Gastrocnemius medialis (tissue), 4 donors: Measurements from ENCODE around the gene MAPK11. TPM values are rescaled to one million over a fixed set of nuclear protein-coding genes. Genes with fewer than 3 reads are reported as not detected.

ENCODE experiments used
- ATAC-seq, 2 donors: fragments of 150-250 bp; one replicate each; pipeline ENCODE4 v1.9.1; 2016
- DNase-seq, 2 donors: peaks; one replicate each; pipeline ENCODE4 v3.0.0-alpha.2; 2019
- H3K27ac ChIP-seq, 4 donors: fragments of 200-600 bp; sonication (generic); 1 replicate in 1 of 4; 2 replicates in 3 of 4; pipeline ENCODE4 v1.5.1; 2016 to 2018; ENCODE audit warnings: mild to moderate bottlenecking in 2 of 4, moderate library complexity in 1 of 4
- H3K27me3 ChIP-seq, 3 donors: fragments of 200-600 bp; sonication (generic) in 2 of 3; 1 replicate in 1 of 3; 2 replicates in 2 of 3; pipeline versions ENCODE4 v1.5.1 to v1.6.0; 2016 to 2019; ENCODE audit warnings: mild to moderate bottlenecking in 1 of 3, moderate library complexity in 1 of 3
- H3K36me3 ChIP-seq, 2 donors: fragments of 200-600 bp; sonication (generic) in 1 of 2; one replicate each; pipeline ENCODE4 v1.5.1; 2017 to 2018
- H3K4me1 ChIP-seq, 2 donors: fragments of 200-600 bp; sonication (generic) in 1 of 2; one replicate each; pipeline ENCODE4 v1.5.1; 2016 to 2017; ENCODE audit warnings: mild to moderate bottlenecking in 2 of 2
- H3K4me3 ChIP-seq, 4 donors: fragments of 200-600 bp; sonication (generic) in 3 of 4; 1 replicate in 1 of 4; 2 replicates in 3 of 4; pipeline ENCODE4 v1.5.1; 2016 to 2019; ENCODE audit warnings: mild to moderate bottlenecking in 2 of 4
- H3K9me3 ChIP-seq, 3 donors: fragments of 200-600 bp; sonication (generic) in 2 of 3; 1 replicate in 1 of 3; 2 replicates in 2 of 3; pipeline ENCODE4 v1.5.1; 2016 to 2019
- CTCF ChIP-seq, 5 experiments: fragments of 450-650 bp in 3 of 5; fragments of 200-600 bp in 2 of 5; sonication (generic) in 2 of 5; IDR thresholded peaks in 4 of 5; conservative IDR thresholded peaks in 1 of 5; 1 replicate in 4 of 5; 2 replicates in 1 of 5; pipeline ENCODE4 v1.5.1; 2016 to 2019; ENCODE audit warnings: antibody characterized with exemption in 5 of 5, mild to moderate bottlenecking in 3 of 5, moderate library complexity in 3 of 5
- POLR2A ChIP-seq, 2 donors: fragments of 450-650 bp; IDR thresholded peaks; one replicate each; pipeline ENCODE4 v1.6.1; 2017; ENCODE audit warnings: antibody characterized with exemption in 2 of 2, mild to moderate bottlenecking in 2 of 2, moderate library complexity in 2 of 2
- in situ Hi-C, 4 donors: fragments of 200-750 bp; cut with MboI; loops; one replicate each; pipeline versions ENCODE4 v1.15.0 to v1.8.0; 2017; ENCODE audit warnings: low sequenced_read_pairs in 4 of 4
- intact Hi-C: fragments of 100-400 bp; cut with DNase I; formaldehyde crosslinking; loops from one replicate; pipeline ENCODE4 v1.15.1; 2023; ENCODE audit warnings: low total_unique reads
- total RNA-seq, 4 donors: library from RNA; depleted of rRNA; stranded (reverse); fragments of >200 nt; gene quantifications; one replicate each; pipeline versions ENCODE4 v1.1.0 to v1.2.3, GENCODE V29; 2016

Gene MAPK11
- total RNA-seq, 4 donors from 2014 or later, result 1.8 to 4.2 (median 3.4) TPM

GRCh38 chr22:50314081-50314454 is 43.9 kb upstream of the MAPK11 start:
- H3K27me3 ChIP-seq, result no peaks in the 10 kb centered on the region
- ATAC-seq, result no peak
- in situ Hi-C loops (no loop called here), intact Hi-C loops (no loop called here)
- H3K36me3 ChIP-seq, result no peaks in the 10 kb centered on the region
- H3K27ac ChIP-seq, result no peak overlapping the region
- no peaks in the 10 kb centered on the region for H3K9me3 ChIP-seq
- peak overlapping the region in 1 of 4 donors; percentile 9 for H3K4me3 ChIP-seq
- no peaks in the 10 kb centered on the region for H3K4me1 ChIP-seq
- TF ChIP-seq CTCF (IDR thresholded peaks at IDR 0.05 in 4 of 5, conservative IDR thresholded peaks at IDR 0.05 in 1 of 5), result no peak
- no peak for TF ChIP-seq POLR2A (IDR thresholded peaks at IDR 0.05)
- DNase-seq, result no peak

- Histone ChIP-seq H3K27me3 (no peaks in the 10 kb centered on the region), H3K27ac (no peak overlapping the region), H3K4me3 (no peak overlapping the region), H3K9me3 (no peaks in the 10 kb centered on the region), H3K4me1 (no peaks in the 10 kb centered on the region), H3K36me3 (no peaks in the 10 kb centered on the region)
- no peak for ATAC-seq
- in situ Hi-C loops, result no loop called here
- no peak for DNase-seq
- TF ChIP-seq CTCF (IDR thresholded peaks at IDR 0.05 in 4 of 5, conservative IDR thresholded peaks at IDR 0.05 in 1 of 5), result no peak
- TF ChIP-seq POLR2A (IDR thresholded peaks at IDR 0.05), result no peak
- intact Hi-C loops, result no loop called here
These were observed 43.4 kb upstream of the MAPK11 start for GRCh38 chr22:50313600-50313999.

GRCh38 chr22:50313021-50313420 is 42.8 kb upstream of the MAPK11 start:
- Histone ChIP-seq H3K4me1 (no peaks in the 10 kb centered on the region), H3K9me3 (no peaks in the 10 kb centered on the region), H3K36me3 (no peaks in the 10 kb centered on the region), H3K27ac (no peak overlapping the region), H3K4me3 (no peak overlapping the region), H3K27me3 (no peaks in the 10 kb centered on the region)
- DNase-seq (no peak), ATAC-seq (no peak)
- in situ Hi-C loops, result no loop called here
- TF ChIP-seq POLR2A (IDR thresholded peaks at IDR 0.05), result no peak
- TF ChIP-seq CTCF (IDR thresholded peaks at IDR 0.05 in 4 of 5, conservative IDR thresholded peaks at IDR 0.05 in 1 of 5), result no peak
- intact Hi-C loops, result no loop called here

- in situ Hi-C loops (no loop called here), intact Hi-C loops (no loop called here)
- Histone ChIP-seq H3K4me3 (no peak overlapping the region), H3K36me3 (no peaks in the 10 kb centered on the region), H3K4me1 (no peaks in the 10 kb centered on the region), H3K27me3 (no peaks in the 10 kb centered on the region), H3K27ac (no peak overlapping the region), H3K9me3 (no peaks in the 10 kb centered on the region)
- TF ChIP-seq POLR2A (IDR thresholded peaks at IDR 0.05) (no peak), CTCF (IDR thresholded peaks at IDR 0.05 in 4 of 5, conservative IDR thresholded peaks at IDR 0.05 in 1 of 5) (no peak)
- ATAC-seq (no peak), DNase-seq (no peak)
These were observed 42.2 kb upstream of the MAPK11 start for GRCh38 chr22:50312371-50312770.

GRCh38 chr22:50311606-50312351 is 41.6 kb upstream of the MAPK11 start:
- no peaks in the 10 kb centered on the region for H3K36me3 ChIP-seq
- in situ Hi-C loops, result no loop called here
- peaks cover 0 to 2% (median 0%) of the 10 kb centered on the region in 3 donors for H3K27me3 ChIP-seq
- intact Hi-C loops, result no loop called here
- no peak overlapping the region for H3K4me3 ChIP-seq
- no peak for DNase-seq
- H3K4me1 ChIP-seq, result peaks cover 0 to 2% of the 10 kb centered on the region in 2 donors
- no peak overlapping the region for H3K27ac ChIP-seq
- no peaks in the 10 kb centered on the region for H3K9me3 ChIP-seq
- no peak for ATAC-seq
- TF ChIP-seq CTCF (IDR thresholded peaks at IDR 0.05 in 4 of 5, conservative IDR thresholded peaks at IDR 0.05 in 1 of 5) (no peak), POLR2A (IDR thresholded peaks at IDR 0.05) (no peak)
